ELF-1 (cell line): ENCODE measurements around the gene USP7.
"Not testable (repeated sequence)": the region's sequence is repeated elsewhere in the genome, so short reads cannot be mapped to it uniquely, and the experiment has no call there.

Source experiments
- DNase-seq: peaks from one replicate; pipeline ENCODE4 v3.0.0-alpha.2; 2016; ENCODE audit warnings: low read depth, low spot score

USP7 gene

DNA sequence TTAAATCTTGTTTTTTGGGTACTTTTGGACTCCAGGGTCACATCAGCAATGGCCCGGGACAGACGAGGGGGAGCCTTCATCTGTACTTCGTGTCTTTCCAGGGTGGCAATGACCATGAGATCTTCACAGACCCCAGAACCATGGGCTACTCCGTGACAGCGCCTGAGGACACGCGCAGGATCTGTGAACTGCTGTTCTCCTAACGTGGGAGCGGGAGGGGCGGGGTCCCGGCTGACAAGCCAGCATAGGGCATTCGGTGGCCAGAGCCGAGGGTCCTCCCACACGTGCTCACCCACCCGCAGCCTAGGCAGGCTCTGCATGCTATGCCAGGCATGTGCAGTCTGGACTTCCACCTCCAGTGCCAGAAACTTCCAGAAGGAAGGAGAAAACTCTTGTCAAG, 116.1 kb downstream of the USP7 start:
- no peak for DNase-seq

DNA sequence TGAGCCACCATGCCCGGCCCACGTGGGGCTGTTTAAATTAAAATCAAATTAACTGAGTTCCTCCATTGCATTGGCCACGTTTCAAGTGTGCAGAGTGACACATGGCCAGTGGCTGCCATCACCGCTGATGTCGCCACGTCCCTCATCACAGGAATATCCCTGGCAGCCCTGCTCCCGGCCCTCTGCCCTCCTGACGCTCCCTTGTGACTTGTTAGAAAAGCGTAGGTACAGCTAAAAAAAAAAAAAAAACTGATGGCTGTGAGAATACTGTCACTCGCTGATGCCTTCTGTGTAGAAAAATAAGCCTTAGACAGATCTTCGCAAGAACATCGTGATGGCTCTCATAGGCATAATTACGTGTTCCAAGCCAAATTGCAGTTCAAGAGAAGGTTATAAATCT, 116.6 kb downstream of the USP7 start:
- DNase-seq: no peak

DNA sequence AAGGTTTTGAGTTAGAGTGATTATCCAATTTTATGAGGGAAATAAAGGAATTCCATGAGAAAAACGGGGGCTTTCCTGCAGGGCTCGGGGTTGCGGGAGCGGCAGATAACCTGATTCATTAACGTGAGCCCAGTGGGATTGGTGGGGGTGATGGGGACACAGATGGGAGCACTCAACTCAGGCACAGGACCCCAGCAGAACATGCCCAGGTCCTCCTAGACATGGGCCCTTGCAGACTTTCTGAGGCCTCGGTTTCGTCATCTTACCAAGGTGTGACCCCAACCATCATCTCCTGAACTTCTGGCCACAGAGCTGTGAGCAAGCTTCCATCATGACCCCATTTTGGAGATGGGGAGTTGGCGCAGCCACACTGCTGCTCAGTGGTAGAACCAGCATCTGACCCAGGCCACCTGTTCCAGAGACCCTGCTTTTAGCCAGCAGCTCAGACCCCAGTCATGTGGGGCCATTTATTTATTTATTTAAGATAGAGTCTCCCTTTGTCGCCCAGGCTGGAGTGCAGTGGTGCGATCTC, 117.2 kb downstream of the USP7 start:
- DNase-seq: no peak

DNA sequence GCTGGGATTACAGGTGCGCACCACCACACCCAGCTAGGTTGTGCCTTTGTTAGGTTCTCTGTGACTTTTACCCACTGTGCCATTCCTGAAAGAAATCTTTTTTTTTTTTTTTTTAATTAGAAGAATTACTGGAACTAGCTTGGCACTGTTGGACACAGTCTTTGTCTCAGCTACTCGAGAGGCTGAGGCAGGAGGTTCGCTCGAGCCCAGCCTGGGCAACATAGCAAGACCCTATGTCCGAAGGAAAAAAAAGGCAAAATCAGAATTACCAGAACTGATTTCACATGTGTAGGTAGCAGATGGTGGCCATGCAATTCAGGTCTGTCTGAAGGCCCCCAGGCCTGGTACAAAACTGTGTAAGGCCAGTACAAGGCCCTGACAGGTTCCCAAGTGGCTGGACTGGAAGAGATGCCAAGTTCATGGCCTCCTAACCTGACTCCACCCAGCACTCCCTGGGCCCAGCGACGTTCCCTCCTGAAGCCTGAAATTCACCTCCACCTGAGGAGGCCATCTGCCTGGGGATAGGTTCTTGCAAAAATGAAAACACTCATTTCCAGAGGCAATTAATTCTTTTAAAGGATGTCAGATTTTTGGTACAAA, 117.9 kb downstream of the USP7 start:
- DNase-seq: no peak

DNA sequence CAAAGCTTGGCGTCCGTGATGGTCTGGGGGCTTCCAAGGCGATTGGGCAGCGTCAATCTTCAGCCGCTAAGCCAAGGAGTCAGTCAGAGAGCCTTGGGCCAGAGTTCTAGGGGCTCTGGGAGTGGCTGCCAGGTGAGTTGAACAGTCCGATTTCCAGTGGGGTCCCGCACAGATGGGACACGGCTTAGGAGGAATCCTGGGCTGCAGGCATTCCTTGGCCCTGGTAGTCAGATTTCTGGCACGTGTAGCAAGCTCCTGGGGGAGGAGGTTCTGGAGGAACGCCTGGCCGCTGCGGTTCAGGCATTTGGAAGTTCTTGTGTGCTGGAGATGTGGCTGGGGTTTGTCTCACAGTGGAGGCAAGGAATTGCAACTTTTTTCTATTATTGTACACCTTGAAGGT, 120.4 kb downstream of the USP7 start:
- not testable (repeated sequence) for DNase-seq
